MM.1S (cell line): Measurements from ENCODE around the gene CTNNBL1.

Source experiments
- EZH2 ChIP-seq: fragments of 300-600 bp; sonication (generic); optimal IDR thresholded peaks from 2 replicates; pipeline ENCODE3; 2017; ENCODE audit warnings: low read depth, mild to moderate bottlenecking, antibody characterized with exemption, low read length, mixed read lengths
- TF ChIP-seq, protein P1 (sequence below): fragments of 300-600 bp; sonication (generic); IDR thresholded peaks from 2 replicates; pipeline ENCODE4 v1.5.1; 2016; ENCODE audit warnings: antibody characterized with exemption, low read length, mixed read lengths

DNA sequence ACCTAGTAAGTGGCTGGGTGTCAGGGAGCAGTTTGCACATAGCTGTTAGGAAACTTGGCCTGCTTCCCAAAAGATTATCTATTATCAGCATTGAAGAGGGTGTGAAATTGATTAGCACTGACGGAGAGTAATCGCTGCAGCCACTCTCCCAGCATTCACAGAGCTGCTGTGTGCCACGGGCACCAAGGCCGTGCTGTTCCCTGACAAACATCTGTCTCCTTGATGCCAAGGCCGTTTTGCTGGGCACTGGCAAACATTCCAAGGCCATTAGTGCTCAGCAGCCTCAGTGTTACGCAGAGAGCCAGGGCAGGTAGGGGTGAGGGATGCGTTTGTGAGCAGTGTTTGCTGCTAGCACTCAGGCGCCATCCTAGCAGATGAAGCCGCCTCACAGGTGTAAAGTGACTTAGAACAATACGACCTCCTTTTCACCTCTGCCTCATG lies 151.4 kb downstream of the CTNNBL1 start:
- TF ChIP-seq, protein P1, sequence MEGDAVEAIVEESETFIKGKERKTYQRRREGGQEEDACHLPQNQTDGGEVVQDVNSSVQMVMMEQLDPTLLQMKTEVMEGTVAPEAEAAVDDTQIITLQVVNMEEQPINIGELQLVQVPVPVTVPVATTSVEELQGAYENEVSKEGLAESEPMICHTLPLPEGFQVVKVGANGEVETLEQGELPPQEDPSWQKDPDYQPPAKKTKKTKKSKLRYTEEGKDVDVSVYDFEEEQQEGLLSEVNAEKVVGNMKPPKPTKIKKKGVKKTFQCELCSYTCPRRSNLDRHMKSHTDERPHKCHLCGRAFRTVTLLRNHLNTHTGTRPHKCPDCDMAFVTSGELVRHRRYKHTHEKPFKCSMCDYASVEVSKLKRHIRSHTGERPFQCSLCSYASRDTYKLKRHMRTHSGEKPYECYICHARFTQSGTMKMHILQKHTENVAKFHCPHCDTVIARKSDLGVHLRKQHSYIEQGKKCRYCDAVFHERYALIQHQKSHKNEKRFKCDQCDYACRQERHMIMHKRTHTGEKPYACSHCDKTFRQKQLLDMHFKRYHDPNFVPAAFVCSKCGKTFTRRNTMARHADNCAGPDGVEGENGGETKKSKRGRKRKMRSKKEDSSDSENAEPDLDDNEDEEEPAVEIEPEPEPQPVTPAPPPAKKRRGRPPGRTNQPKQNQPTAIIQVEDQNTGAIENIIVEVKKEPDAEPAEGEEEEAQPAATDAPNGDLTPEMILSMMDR, result no peak
- no peak for TF ChIP-seq EZH2
